ENCODE data around the gene ADAMTS9. TPM values are rescaled to one million over a fixed set of nuclear protein-coding genes. Genes with fewer than 3 reads are reported as not detected.

ADAMTS9 gene
- total RNA-seq, 2 donors from 2014 or later = 28.0 to 100 TPM

GRCh38 chr3:64687086-64687780 is 567 bp downstream of the ADAMTS9 start:
- no peak for DNase-seq
- ATAC-seq = peak; percentile 9 to 17
- intact Hi-C loops (cut with DNase I) = loop anchor here (2.0 to 10.0 kb wide), 4 partner anchors 70 to 488 kb away; no protein-coding TSS in a partner anchor

GRCh38 chr3:64686446-64686908 is 1.3 kb downstream of the ADAMTS9 start:
- intact Hi-C loops (cut with DNase I) = loop anchor here (2.0 to 10.0 kb wide), 4 partner anchors 71 to 488 kb away; no protein-coding TSS in a partner anchor
- ATAC-seq (peak; percentile 21 to 24), DNase-seq (no peak)

GRCh38 chr3:64685800-64686445 is 1.9 kb downstream of the ADAMTS9 start:
- intact Hi-C loops (cut with DNase I) = loop anchor here (2.0 to 10.0 kb wide), 4 partner anchors 71 to 489 kb away; no protein-coding TSS in a partner anchor
- ATAC-seq (peak; percentile 89 to 91), DNase-seq (peak; percentile 92)

GRCh38 chr3:64685331-64685799 is 2.4 kb downstream of the ADAMTS9 start:
- intact Hi-C loops (cut with DNase I) = loop anchor here (5.0 to 10.0 kb wide), 3 partner anchors 72 to 489 kb away; no protein-coding TSS in a partner anchor
- ATAC-seq = peak; percentile 2 to 23
- DNase-seq = peak; percentile 73

- intact Hi-C loops (cut with DNase I) = loop anchor here (5.0 to 10.0 kb wide), 3 partner anchors 73 to 490 kb away; no protein-coding TSS in a partner anchor
- ATAC-seq (peak; percentile 6 to 10), DNase-seq (peak; percentile 59)
Measured at GRCh38 chr3:64684715-64685261, 3.0 kb downstream of the ADAMTS9 start.

- DNase-seq (no peak), ATAC-seq (no peak)
- intact Hi-C loops (cut with DNase I) = loop anchor here in 1 of 2 donors (10.0 kb wide), 1 partner anchor 493 kb away; no protein-coding TSS in a partner anchor
Measured at GRCh38 chr3:64681827-64682226, 6.0 kb downstream of the ADAMTS9 start.

- intact Hi-C loops (cut with DNase I) = loop anchor here in 1 of 2 donors (10.0 kb wide), 1 partner anchor 494 kb away; no protein-coding TSS in a partner anchor
- ATAC-seq = no peak
- no peak for DNase-seq
Measured at GRCh38 chr3:64681015-64681414, 6.8 kb downstream of the ADAMTS9 start.

- no peak for ATAC-seq
- intact Hi-C loops (cut with DNase I) = loop anchor here in 1 of 2 donors (10.0 kb wide), 1 partner anchor 494 kb away; no protein-coding TSS in a partner anchor
- DNase-seq = no peak
Measured at GRCh38 chr3:64680334-64680733, 7.5 kb downstream of the ADAMTS9 start.

- intact Hi-C loops (cut with DNase I) = loop anchor here in 1 of 2 donors (10.0 kb wide), 1 partner anchor 143 kb away; no protein-coding TSS in a partner anchor
- ATAC-seq = no peak
Measured at GRCh38 chr3:64677961-64678716, 9.7 kb downstream of the ADAMTS9 start.

GRCh38 chr3:64676831-64677230 is 11.0 kb downstream of the ADAMTS9 start:
- DNase-seq (no peak), ATAC-seq (no peak)
- intact Hi-C loops (cut with DNase I) = loop anchor here in 1 of 2 donors (10.0 kb wide), 1 partner anchor 142 kb away; no protein-coding TSS in a partner anchor

More at GRCh38 chr3:64677961-64678716, 9.7 kb downstream of the ADAMTS9 start:
- DNase-seq = no peak

GRCh38 chr3:64675687-64676247 is 12.0 kb downstream of the ADAMTS9 start:
- intact Hi-C loops (cut with DNase I) = loop anchor here in 1 of 2 donors (10.0 kb wide), 1 partner anchor 141 kb away; no protein-coding TSS in a partner anchor
- ATAC-seq = no peak
- DNase-seq = no peak

GRCh38 chr3:64674591-64675076 is 13.2 kb downstream of the ADAMTS9 start:
- intact Hi-C loops (cut with DNase I) = loop anchor here in 1 of 2 donors (10.0 kb wide), 1 partner anchor 140 kb away; no protein-coding TSS in a partner anchor
- no peak for ATAC-seq
- no peak for DNase-seq

GRCh38 chr3:64673159-64673715 is 14.6 kb downstream of the ADAMTS9 start:
- intact Hi-C loops (cut with DNase I) = loop anchor here in 1 of 2 donors (10.0 kb wide), 1 partner anchor 138 kb away; no protein-coding TSS in a partner anchor
- ATAC-seq (no peak), DNase-seq (no peak)

- intact Hi-C loops (cut with DNase I) = no loop called here
- DNase-seq = no peak
- ATAC-seq = peak in 1 of 2 donors; percentile 8
Measured at GRCh38 chr3:64668582-64669510, 19.0 kb downstream of the ADAMTS9 start.

- intact Hi-C loops (cut with DNase I) = no loop called here
- ATAC-seq (peak; percentile 84 to 85), DNase-seq (peak; percentile 64)
Measured at GRCh38 chr3:64667887-64668581, 19.8 kb downstream of the ADAMTS9 start.

GRCh38 chr3:64667138-64667537 is 20.7 kb downstream of the ADAMTS9 start:
- ATAC-seq = no peak
- no peak for DNase-seq
- intact Hi-C loops (cut with DNase I) = no loop called here
